ENCODE results near the gene TLN1. TPM values are rescaled to one million over a fixed set of nuclear protein-coding genes. Genes with fewer than 3 reads are reported as not detected.

The TLN1 gene
- total and polyA plus RNA-seq, 2 of the 8 experiments (the other 6 are each of a cell fraction or from before 2014, with no cell fraction given), result 28.1 to 90.1 TPM

- TF ChIP-seq CTBP2 (IDR thresholded peaks at IDR 0.05; ENCODE audit: borderline replicate concordance, insufficient read depth, insufficient read length, low read length) (no peak), HDAC6 (IDR thresholded peaks at IDR 0.05; ENCODE audit: low read depth, low read length) (no peak), TCF12 (IDR thresholded peaks at IDR 0.05; ENCODE audit: low read depth, low read length) (peak; percentile 58; the same call in 1 of the 2 replicates), ASH2L (IDR thresholded peaks at IDR 0.05; ENCODE audit: low read length) (peak; percentile 94), CTCF (IDR thresholded peaks at IDR 0.05; ENCODE audit: control extremely low read depth in 1 of 3, insufficient read depth in 1 of 3, low read depth in 1 of 3, low read length in 3 of 3) (peak in 2 of 3 experiments; percentile 4 to 8; a peak in 1 of 4 replicates), CREB1 (IDR thresholded peaks at IDR 0.05) (peak; percentile 92), JUND (IDR thresholded peaks at IDR 0.05; ENCODE audit: low read length) (no peak), SP4 (IDR thresholded peaks at IDR 0.05; ENCODE audit: low read length) (peak; percentile 73; the same call in 1 of the 2 replicates), TAF1 (IDR thresholded peaks at IDR 0.05; ENCODE audit: low read depth, low read length) (peak; percentile 57), GABPA (IDR thresholded peaks at IDR 0.05; ENCODE audit: borderline replicate concordance, insufficient read depth, low read length) (no peak), KDM4A (IDR thresholded peaks at IDR 0.05; ENCODE audit: low read depth, low read length, severe bottlenecking) (peak; percentile 32), E2F6 (IDR thresholded peaks at IDR 0.05) (peak; percentile 99), SIX5 (IDR thresholded peaks at IDR 0.05; ENCODE audit: low read depth, low read length) (0 out of 2 replicates have a peak, but pooled peaks have one; percentile 4), TAF7 (optimal IDR thresholded peaks at IDR 0.05; ENCODE audit: borderline replicate concordance, low read depth, low read length) (peak; percentile 70), RAD21 (IDR thresholded peaks at IDR 0.05 in 1 of 2, conservative IDR thresholded peaks at IDR 0.05 in 1 of 2; ENCODE audit: low read depth in 2 of 2, low read length in 2 of 2) (peak in 1 of 2 experiments; percentile 7; a peak in 2 of 4 replicates), TBP (IDR thresholded peaks at IDR 0.05; ENCODE audit: low read depth, low read length) (peak; percentile 100), RBBP5 (IDR thresholded peaks at IDR 0.05; ENCODE audit: borderline replicate concordance, low read depth, low read length) (peak; percentile 36), JUN (IDR thresholded peaks at IDR 0.05; ENCODE audit: low read depth, low read length) (no peak), SUZ12 (IDR thresholded peaks at IDR 0.05; ENCODE audit: low read length) (peak; percentile 78; the same call in 1 of the 2 replicates), CBX8 (IDR thresholded peaks at IDR 0.05; ENCODE audit: borderline replicate concordance, low read depth, low read length) (no peak), BRCA1 (IDR thresholded peaks at IDR 0.05; ENCODE audit: low read depth, low read length) (no peak)
Observed at GRCh38 chr9:35657546-35658136, 74.4 kb downstream of the TLN1 start, which contains the start of gene RMRP (continued).
